Right cardiac atrium (tissue), 5 donors: ENCODE data around the gene NR2F1. TPM values are rescaled to one million over a fixed set of nuclear protein-coding genes. Genes with fewer than 3 reads are reported as not detected.
A peak's percentile ranks its signal among the peaks of the same experiment; 100 is the strongest.

Experiments used
- ATAC-seq, 2 donors: fragments of 200-7000 bp; cut with Tn5 transposase; one replicate each; pipeline versions ENCODE4 v1.8.0 to v1.9.1; 2020; ENCODE audit warnings: moderate library complexity in 2 of 2, mild to moderate bottlenecking in 1 of 2
- DNase-seq, 3 donors: peaks; one replicate each; pipeline ENCODE4 v3.0.0-alpha.2; 2020
- H3K27ac ChIP-seq: one replicate; pipeline ENCODE4 v1.5.1; 2013; ENCODE audit warnings: mild to moderate bottlenecking, low read length, control low read depth, moderate library complexity
- H3K27me3 ChIP-seq: one replicate; pipeline ENCODE4 v1.6.1; 2013; ENCODE audit not compliant: control insufficient read depth, insufficient read depth
- H3K4me1 ChIP-seq: one replicate; pipeline ENCODE4 v1.6.1; 2013; ENCODE audit warnings: low read length; ENCODE audit not compliant: control insufficient read depth, insufficient read depth
- H3K4me3 ChIP-seq: one replicate; pipeline ENCODE4 v1.5.1; 2013; ENCODE audit warnings: low read length, control low read depth
- H3K9me3 ChIP-seq: one replicate; pipeline ENCODE4 v1.6.1; 2013; ENCODE audit warnings: low read length; ENCODE audit not compliant: control insufficient read depth
- WGBS: extraction: QIAGEN DNeasy Blood & Tissue Kit; methylation state at CpG from one replicate; pipeline ENCODE4 v1.1.7; 2013; 5-methylcytosine and 5-hydroxymethylcytosine counted together
- intact Hi-C, 4 donors: fragments of 100-400 bp; cut with DNase I; formaldehyde crosslinking; loops; one replicate each; pipeline versions ENCODE4 v1.11.0 to v1.14.0; 2022 to 2023
- polyA plus RNA-seq: library from polyadenylated mRNA; stranded (reverse); fragments of 200-250 nt; gene quantifications from one replicate; pipeline ENCODE4 v1.2.3, GENCODE V29; 2013
- total RNA-seq, 4 donors: library from RNA; stranded (reverse); fragmentation: NEBNext Ultra II Directional; extraction: Animal tissue kit (Norgen Biotek cat#: 25700); gene quantifications; one replicate each; pipeline ENCODE4 v1.2.1, GENCODE V29; 2021
- donor health status: healthy with polysubstance abuse.
- donor health status: DM: no; HTN: yes; CAD: no.
- donor health status: DM: no; HTN: no; CAD: no.
- donor health status: DM: no; HTN: yes; CAD: no; lungs with severe emphysema.
- donor health status: DM: yes; HTN: yes; CAD: no.

Gene NR2F1
- total and polyA plus RNA-seq, 5 donors: 22.1 to 59.2 (median 42.1) TPM

GRCh38 chr5:93578813-93579691 lies 4.0 kb upstream of the NR2F1 start:
- peak overlapping the region; percentile 9 for H3K27ac ChIP-seq
- intact Hi-C loops: loop anchor here in 1 of 4 donors (10.0 kb wide), 1 partner anchor 484 kb away; no protein-coding TSS in a partner anchor
- DNase-seq: peak; percentile 73 to 88 (median 88)
- H3K4me1 ChIP-seq: no peaks in the 10 kb centered on the region
- H3K27me3 ChIP-seq: no peaks in the 10 kb centered on the region
- H3K4me3 ChIP-seq: peak overlapping the region; percentile 96
- no peaks in the 10 kb centered on the region for H3K9me3 ChIP-seq
- WGBS: 9% methylated on average over 49 of the region's 49 CpGs
- peak; percentile 42 to 70 for ATAC-seq

DNA sequence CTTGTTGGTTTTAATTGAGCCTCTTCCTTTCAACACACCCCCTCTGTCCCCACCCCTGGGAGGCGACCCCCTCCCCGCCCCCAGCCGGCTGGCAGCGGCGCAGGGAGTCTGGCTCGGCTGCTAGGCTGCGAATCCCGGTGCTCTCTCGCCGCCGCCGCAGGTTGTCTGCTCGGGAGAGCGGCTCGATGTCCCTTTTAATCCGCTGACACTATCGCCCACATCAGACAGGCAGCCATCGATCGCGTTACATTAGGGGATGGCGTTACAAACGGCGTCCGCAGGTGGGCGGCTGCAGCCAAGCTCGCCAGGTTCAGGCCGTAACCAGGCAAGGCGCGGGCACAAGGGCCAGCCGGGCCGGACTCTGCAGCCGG lies 3.3 kb upstream of the NR2F1 start:
- H3K27ac ChIP-seq: no peak overlapping the region
- peak in 1 of 2 donors; percentile 13 for ATAC-seq
- H3K27me3 ChIP-seq: no peaks in the 10 kb centered on the region
- WGBS: under 1% methylated on average over 32 of the region's 32 CpGs
- H3K4me3 ChIP-seq: peak overlapping the region; percentile 96
- peak in 1 of 3 donors; percentile 76 for DNase-seq
- H3K9me3 ChIP-seq: no peaks in the 10 kb centered on the region
- no peaks in the 10 kb centered on the region for H3K4me1 ChIP-seq
- intact Hi-C loops: loop anchor here in 2 of 4 donors (5.0 to 10.0 kb wide), 2 partner anchors 223 to 485 kb away; no protein-coding TSS in a partner anchor

DNA sequence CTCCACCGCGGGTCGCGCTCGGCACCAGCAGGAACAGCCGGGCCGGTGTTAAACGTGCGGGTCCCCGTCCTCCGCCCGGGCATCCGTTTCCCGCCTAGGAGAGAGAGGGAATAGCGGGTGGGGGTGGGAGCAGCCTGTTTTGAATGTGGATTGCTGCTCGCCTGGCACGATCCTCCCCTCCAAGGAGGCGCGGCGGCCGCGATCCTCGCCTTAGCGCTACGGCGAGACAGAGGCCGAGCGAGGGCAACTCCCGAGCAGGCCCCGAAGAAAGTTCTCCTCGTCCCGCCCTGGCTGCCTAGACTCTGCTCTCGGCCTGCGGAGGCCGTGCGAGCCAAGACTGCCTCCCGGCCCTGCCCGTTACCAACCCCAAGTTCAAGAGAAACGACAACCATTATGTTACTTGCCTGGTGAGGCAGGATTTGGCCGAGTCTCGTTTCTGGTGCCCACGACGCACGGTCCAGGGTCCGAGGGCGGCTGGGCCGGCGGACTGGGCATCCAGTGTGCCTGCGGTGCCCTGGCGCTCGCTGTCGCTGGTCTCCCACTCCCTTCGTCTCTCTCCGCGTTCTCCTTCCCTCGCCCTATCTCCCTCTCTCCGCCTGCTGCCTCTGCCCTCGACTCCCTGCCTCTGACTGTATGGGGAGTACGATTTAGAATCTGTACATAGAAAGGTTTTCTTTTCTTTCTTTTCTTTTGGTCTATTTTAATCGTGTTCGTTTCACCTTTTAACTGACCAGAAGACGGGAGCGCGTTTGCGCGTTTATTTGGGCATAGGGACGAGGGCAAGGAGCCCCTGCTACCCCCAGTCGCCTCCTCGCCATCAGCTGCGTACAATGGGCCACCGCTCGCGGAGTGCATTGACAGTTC lies 2.7 kb upstream of the NR2F1 start:
- no peaks in the 10 kb centered on the region for H3K27me3 ChIP-seq
- DNase-seq: peak; percentile 41 to 81 (median 75)
- H3K4me1 ChIP-seq: no peaks in the 10 kb centered on the region
- peak overlapping the region; percentile 96 for H3K4me3 ChIP-seq
- intact Hi-C loops: loop anchor here in 2 of 4 donors (5.0 kb wide), 1 partner anchor 222 kb away; no protein-coding TSS in a partner anchor
- peak overlapping the region; percentile 28 for H3K27ac ChIP-seq
- WGBS: under 1% methylated on average over 73 of the region's 73 CpGs
- no peaks in the 10 kb centered on the region for H3K9me3 ChIP-seq
- ATAC-seq: peak; percentile 11 to 33

- peak; percentile 12 to 30 for ATAC-seq
- Histone ChIP-seq H3K27me3 (no peaks in the 10 kb centered on the region), H3K9me3 (no peaks in the 10 kb centered on the region), H3K4me1 (no peaks in the 10 kb centered on the region), H3K27ac (peak within 1 kb of the TSS; percentile 65), H3K4me3 (peak within 1 kb of the TSS; percentile 96)
- peak; percentile 36 to 58 (median 53) for DNase-seq
- intact Hi-C loops: loop anchor here in 2 of 4 donors (5.0 kb wide), 1 partner anchor 221 kb away; no protein-coding TSS in a partner anchor
- WGBS: under 1% methylated on average over 41 of the region's 41 CpGs
Measured at GRCh38 chr5:93580927-93581445, 2.0 kb upstream of the NR2F1 start, which contains the start of gene NR2F1-AS1. Gene NR2F1-AS1 (minus strand): TSS chr5:93581219.

DNA sequence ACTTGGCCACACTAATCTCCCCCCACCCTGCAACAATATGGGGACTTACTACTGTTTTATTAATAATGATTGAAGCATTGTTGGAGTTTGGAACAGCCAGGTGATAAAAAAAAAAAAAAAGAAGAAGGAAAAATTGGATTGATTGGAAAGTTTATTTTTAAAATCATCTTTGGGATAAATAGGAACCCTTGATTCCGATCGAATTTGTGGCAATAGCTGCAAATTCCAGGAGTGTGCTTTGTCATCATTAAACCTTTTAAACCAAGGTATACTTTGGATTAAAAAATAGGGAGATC lies 907 bp upstream of the NR2F1 start:
- Histone ChIP-seq H3K9me3 (no peaks in the 10 kb centered on the region), H3K27ac (peak overlapping the region; percentile 61), H3K4me3 (peak overlapping the region; percentile 94), H3K4me1 (no peaks in the 10 kb centered on the region), H3K27me3 (no peaks in the 10 kb centered on the region)
- 4% methylated on average over 2 of the region's 2 CpGs for WGBS
- intact Hi-C loops: loop anchor here in 2 of 4 donors (5.0 kb wide), 1 partner anchor 220 kb away; no protein-coding TSS in a partner anchor
- DNase-seq: no peak
- ATAC-seq: no peak

GRCh38 chr5:93583439-93583767 lies 381 bp downstream of the NR2F1 start:
- WGBS: 1% methylated on average over 4 of the region's 4 CpGs
- Histone ChIP-seq H3K27me3 (no peaks in the 10 kb centered on the region), H3K27ac (no peak overlapping the region)

GRCh38 chr5:93583768-93584595 lies 960 bp downstream of the NR2F1 start:
- WGBS: under 1% methylated on average over 110 of the region's 110 CpGs
- H3K9me3 ChIP-seq: no peaks in the 10 kb centered on the region
- DNase-seq (peak; percentile 49 to 84 (median 83)), ATAC-seq (no peak)
- peak overlapping the region; percentile 94 for H3K4me3 ChIP-seq
- no peaks in the 10 kb centered on the region for H3K27me3 ChIP-seq
- peak overlapping the region; percentile 57 for H3K27ac ChIP-seq
- no peaks in the 10 kb centered on the region for H3K4me1 ChIP-seq
- intact Hi-C loops: loop anchor here in 2 of 4 donors (5.0 kb wide), 1 partner anchor 218 kb away; no protein-coding TSS in a partner anchor

More at GRCh38 chr5:93583439-93583767, 381 bp downstream of the NR2F1 start:
- ATAC-seq (no peak), DNase-seq (no peak)
- Histone ChIP-seq H3K9me3 (no peaks in the 10 kb centered on the region), H3K4me1 (no peaks in the 10 kb centered on the region), H3K4me3 (peak overlapping the region; percentile 94)
- intact Hi-C loops: loop anchor here in 2 of 4 donors (5.0 kb wide), 1 partner anchor 219 kb away; no protein-coding TSS in a partner anchor

DNA sequence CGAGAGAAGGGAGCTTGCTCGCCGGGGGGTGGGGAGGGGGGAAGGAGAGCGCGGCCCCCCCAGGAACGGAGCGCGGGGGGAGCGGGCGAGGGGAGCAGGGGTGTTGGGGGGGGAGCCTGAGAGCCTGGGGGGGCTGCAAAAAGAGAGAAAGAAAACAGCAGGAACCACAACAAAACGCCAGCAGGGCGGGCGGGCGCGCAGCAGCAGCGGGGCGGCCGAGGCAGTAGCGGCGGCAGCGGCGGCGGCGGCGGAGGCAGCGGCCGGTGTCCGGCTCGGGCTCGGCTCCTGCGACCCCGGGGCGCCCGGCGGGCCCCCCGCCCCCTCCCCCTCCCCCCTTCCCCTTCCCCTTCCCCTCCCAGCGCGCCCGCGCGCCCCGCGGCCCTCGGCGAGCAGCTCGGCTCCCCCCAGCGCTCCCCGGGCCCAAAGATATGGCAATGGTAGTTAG lies 1.6 kb downstream of the NR2F1 start:
- intact Hi-C loops: loop anchor here in 2 of 4 donors (5.0 kb wide), 1 partner anchor 218 kb away; no protein-coding TSS in a partner anchor
- no peaks in the 10 kb centered on the region for H3K27me3 ChIP-seq
- 1% methylated on average over 38 of the region's 48 CpGs for WGBS
- ATAC-seq: no peak
- no peak for DNase-seq
- H3K4me3 ChIP-seq: peak overlapping the region; percentile 94
- no peaks in the 10 kb centered on the region for H3K4me1 ChIP-seq
- no peaks in the 10 kb centered on the region for H3K9me3 ChIP-seq
- H3K27ac ChIP-seq: peak overlapping the region; percentile 66

GRCh38 chr5:93585041-93585766 lies 2.2 kb downstream of the NR2F1 start:
- WGBS: 1% methylated on average over 70 of the region's 70 CpGs
- Histone ChIP-seq H3K4me1 (no peaks in the 10 kb centered on the region), H3K4me3 (peak overlapping the region; percentile 94), H3K27me3 (no peaks in the 10 kb centered on the region), H3K9me3 (no peaks in the 10 kb centered on the region), H3K27ac (peak overlapping the region; percentile 85)
- ATAC-seq (no peak), DNase-seq (peak in 1 of 3 donors; percentile 54)
- intact Hi-C loops: no loop called here
